Measurements from ENCODE around the gene NYAP2. TPM values are rescaled to one million over a fixed set of nuclear protein-coding genes. Genes with fewer than 3 reads are reported as not detected.

The NYAP2 gene
- total RNA-seq, 4 donors from 2014 or later = 0.14 TPM; not detected in 3

GRCh38 chr2:225415792-225416191 is 16.3 kb downstream of the NYAP2 start:
- TF ChIP-seq EP300 (IDR thresholded peaks at IDR 0.05; ENCODE audit: low read depth) = no peak
- no peak for TF ChIP-seq POLR2AphosphoS5 (IDR thresholded peaks at IDR 0.05)
- no peak for TF ChIP-seq POLR2A (IDR thresholded peaks at IDR 0.05)
- TF ChIP-seq CTCF (IDR thresholded peaks at IDR 0.05) = no peak
- Histone ChIP-seq H3K27ac (no peak overlapping the region), H3K4me3 (no peak overlapping the region), H3K27me3 (no peaks in the 10 kb centered on the region), H3K9me3 (no peaks in the 10 kb centered on the region), H3K36me3 (no peaks in the 10 kb centered on the region), H3K4me1 (no peaks in the 10 kb centered on the region)
- no peak for DNase-seq
- intact Hi-C loops (cut with DNase I; ENCODE audit: low total_unique reads) (no loop called here), in situ Hi-C loops (cut with MboI; ENCODE audit: low pct_ligation_motif_present in 1 of 4, low pct_unique_long_range_greater_than_20kb in 1 of 4, low sequenced_read_pairs in 3 of 4) (no loop called here)
- WGBS, 2 donors (ENCODE audit: low coverage in 1 of 2) = 51 to 61% methylated on average over 2 of the region's 2 CpGs

- Histone ChIP-seq H3K4me3 (no peak overlapping the region), H3K27me3 (no peaks in the 10 kb centered on the region), H3K36me3 (no peaks in the 10 kb centered on the region), H3K9me3 (no peaks in the 10 kb centered on the region), H3K4me1 (no peaks in the 10 kb centered on the region), H3K27ac (no peak overlapping the region)
- no peak for DNase-seq
- intact Hi-C loops (cut with DNase I; ENCODE audit: low total_unique reads) = no loop called here
- whole genome bisulfite sequencing, 2 donors (ENCODE audit: low coverage in 1 of 2) = 63 to 69% methylated on average over 3 of the region's 3 CpGs
- TF ChIP-seq EP300 (IDR thresholded peaks at IDR 0.05; ENCODE audit: low read depth) (no peak), POLR2AphosphoS5 (IDR thresholded peaks at IDR 0.05) (no peak), CTCF (IDR thresholded peaks at IDR 0.05) (no peak), POLR2A (IDR thresholded peaks at IDR 0.05) (no peak)
- in situ Hi-C loops (cut with MboI; ENCODE audit: low pct_ligation_motif_present in 1 of 4, low pct_unique_long_range_greater_than_20kb in 1 of 4, low sequenced_read_pairs in 3 of 4) = no loop called here
Measured at GRCh38 chr2:225416616-225417367, 17.3 kb downstream of the NYAP2 start.

GRCh38 chr2:225419033-225419432 is 19.5 kb downstream of the NYAP2 start:
- Histone ChIP-seq H3K4me1 (no peaks in the 10 kb centered on the region), H3K27me3 (no peaks in the 10 kb centered on the region), H3K36me3 (no peaks in the 10 kb centered on the region), H3K27ac (no peak overlapping the region), H3K9me3 (no peaks in the 10 kb centered on the region), H3K4me3 (no peak overlapping the region)
- no peak for TF ChIP-seq POLR2A (IDR thresholded peaks at IDR 0.05)
- TF ChIP-seq POLR2AphosphoS5 (IDR thresholded peaks at IDR 0.05) = no peak
- no peak for TF ChIP-seq EP300 (IDR thresholded peaks at IDR 0.05; ENCODE audit: low read depth)
- no peak for TF ChIP-seq CTCF (IDR thresholded peaks at IDR 0.05)
- intact Hi-C loops (cut with DNase I; ENCODE audit: low total_unique reads) = no loop called here
- in situ Hi-C loops (cut with MboI; ENCODE audit: low pct_ligation_motif_present in 1 of 4, low pct_unique_long_range_greater_than_20kb in 1 of 4, low sequenced_read_pairs in 3 of 4) = no loop called here
- 91 to 94% methylated on average over 6 of the region's 6 CpGs for WGBS, 2 donors (ENCODE audit: low coverage in 1 of 2)
- no peak for DNase-seq

DNA sequence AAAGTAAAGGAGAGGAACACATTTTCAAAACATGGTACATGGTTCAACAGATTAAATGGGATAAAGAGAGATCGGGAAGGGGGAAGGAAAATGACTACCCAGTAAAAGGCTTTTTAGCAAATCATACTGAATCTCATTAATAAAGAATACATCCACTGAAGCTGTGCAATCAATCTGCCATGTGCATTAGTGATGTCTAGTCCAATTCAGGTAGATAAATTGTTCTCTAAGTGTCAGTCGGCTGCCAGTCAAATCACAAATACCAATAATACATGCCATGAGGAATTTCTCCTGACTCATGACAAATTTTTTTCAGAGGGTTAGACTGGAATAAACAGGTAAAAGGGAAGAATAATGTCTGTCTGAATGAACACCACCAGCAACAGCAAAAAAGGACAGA is 22.6 kb downstream of the NYAP2 start:
- intact Hi-C loops (cut with DNase I; ENCODE audit: low total_unique reads) (no loop called here), in situ Hi-C loops (cut with MboI; ENCODE audit: low pct_ligation_motif_present in 1 of 4, low pct_unique_long_range_greater_than_20kb in 1 of 4, low sequenced_read_pairs in 3 of 4) (no loop called here)
- H3K27me3 ChIP-seq = no peaks in the 10 kb centered on the region
- no peak overlapping the region for H3K4me3 ChIP-seq
- no peak for DNase-seq
- 86 to 94% methylated on average over 2 of the region's 2 CpGs for WGBS, 2 donors (ENCODE audit: low coverage in 1 of 2)
- no peaks in the 10 kb centered on the region for H3K4me1 ChIP-seq
- H3K36me3 ChIP-seq = no peaks in the 10 kb centered on the region
- H3K9me3 ChIP-seq = no peaks in the 10 kb centered on the region
- H3K27ac ChIP-seq = no peak overlapping the region
- TF ChIP-seq POLR2A (IDR thresholded peaks at IDR 0.05) = no peak
- no peak for TF ChIP-seq CTCF (IDR thresholded peaks at IDR 0.05)
- no peak for TF ChIP-seq POLR2AphosphoS5 (IDR thresholded peaks at IDR 0.05)
- TF ChIP-seq EP300 (IDR thresholded peaks at IDR 0.05; ENCODE audit: low read depth) = no peak

All from transverse colon (tissue), 4 donors.